Mesenchymal stem cell (in vitro differentiated cells and primary cell): ENCODE measurements around the gene AIG1.

Source experiments
- DNase-seq: peaks from one replicate; pipeline ENCODE4 v3.0.0-alpha.2; 2013
- H2AFZ ChIP-seq: one replicate; pipeline ENCODE4 v1.6.1; 2013; ENCODE audit warnings: low read depth, mild to moderate bottlenecking, control low read depth, inconsistent platforms, low read length, moderate library complexity
- H2AK5ac ChIP-seq: 2 replicates; pipeline ENCODE4 v1.6.1; 2013; ENCODE audit warnings: low read length, moderate library complexity, mild to moderate bottlenecking, inconsistent platforms; ENCODE audit not compliant: severe bottlenecking
- H2BK120ac ChIP-seq: one replicate; pipeline ENCODE4 v1.6.1; 2013; ENCODE audit warnings: low read depth, mild to moderate bottlenecking, inconsistent platforms, low read length, moderate library complexity
- H2BK12ac ChIP-seq, 2 experiments: one replicate each; pipeline ENCODE4 v1.6.1; 2013; ENCODE audit warnings: inconsistent platforms in 2 of 2, low read length in 2 of 2, mild to moderate bottlenecking in 2 of 2, moderate library complexity in 2 of 2, control low read depth in 1 of 2
- H2BK15ac ChIP-seq: one replicate; pipeline ENCODE4 v1.6.1; 2013; ENCODE audit warnings: mild to moderate bottlenecking, low read depth, inconsistent platforms; ENCODE audit not compliant: poor library complexity, severe bottlenecking
- H2BK5ac ChIP-seq: 2 replicates; pipeline ENCODE4 v1.6.1; 2013; ENCODE audit warnings: low read depth, mild to moderate bottlenecking, low read length, control low read depth, inconsistent platforms; ENCODE audit not compliant: poor library complexity, severe bottlenecking
- H3K14ac ChIP-seq, 2 experiments: one replicate each; pipeline ENCODE4 v1.6.1; 2013; ENCODE audit warnings: inconsistent platforms in 2 of 2, low read length in 2 of 2, control low read depth in 1 of 2, mild to moderate bottlenecking in 1 of 2, moderate library complexity in 1 of 2
- H3K18ac ChIP-seq, 2 experiments: one replicate each; pipeline ENCODE4 v1.6.1; 2013; ENCODE audit warnings: inconsistent platforms in 2 of 2, low read length in 2 of 2, control low read depth in 1 of 2, low read depth in 1 of 2, mild to moderate bottlenecking in 1 of 2
- H3K23ac ChIP-seq, 2 experiments: one replicate each; pipeline ENCODE4 v1.6.1; 2013; ENCODE audit warnings: inconsistent platforms in 2 of 2, low read length in 2 of 2, mild to moderate bottlenecking in 2 of 2, moderate library complexity in 2 of 2, control low read depth in 1 of 2
- H3K27ac ChIP-seq: 2 replicates; pipeline ENCODE4 v1.5.1; 2013; ENCODE audit warnings: mild to moderate bottlenecking, moderate library complexity, low read length, control low read depth, inconsistent platforms; ENCODE audit not compliant: poor library complexity, severe bottlenecking
- H3K27me3 ChIP-seq, 2 experiments: 2 replicates each; pipeline versions ENCODE4 v1.6.1 to v1.7.0; 2013; ENCODE audit warnings: low read length in 2 of 2, mild to moderate bottlenecking in 2 of 2, moderate library complexity in 2 of 2, control low read depth in 1 of 2, inconsistent platforms in 1 of 2; ENCODE audit not compliant: control insufficient read depth in 1 of 2, insufficient read depth in 1 of 2
- H3K36me3 ChIP-seq, 2 experiments: 2 replicates each; pipeline versions ENCODE4 v1.6.1 to v1.7.0; 2013; ENCODE audit warnings: low read length in 2 of 2, control low read depth in 1 of 2, inconsistent platforms in 1 of 2, low read depth in 1 of 2, mild to moderate bottlenecking in 1 of 2; ENCODE audit not compliant: insufficient read depth in 2 of 2, control insufficient read depth in 1 of 2
- H3K4ac ChIP-seq, 2 experiments: one replicate each; pipeline ENCODE4 v1.6.1; 2013; ENCODE audit warnings: inconsistent platforms in 2 of 2, low read length in 2 of 2, mild to moderate bottlenecking in 2 of 2, moderate library complexity in 2 of 2, control low read depth in 1 of 2, low read depth in 1 of 2
- H3K4me1 ChIP-seq: 2 replicates; pipeline ENCODE4 v1.6.1; 2013; ENCODE audit warnings: low read depth, low read length, control low read depth; ENCODE audit not compliant: control insufficient read depth, insufficient read depth
- H3K4me2 ChIP-seq: 2 replicates; pipeline ENCODE4 v1.6.1; 2013; ENCODE audit warnings: low read length, mild to moderate bottlenecking, inconsistent platforms; ENCODE audit not compliant: poor library complexity, severe bottlenecking
- H3K4me3 ChIP-seq, 2 experiments: 2 replicates each; pipeline versions ENCODE4 v1.5.1 to v1.7.0; 2013; ENCODE audit warnings: low read length in 2 of 2, mild to moderate bottlenecking in 2 of 2, control low read depth in 1 of 2, low read depth in 1 of 2; ENCODE audit not compliant: insufficient read depth in 1 of 2
- H3K79me1 ChIP-seq: replicated peaks from 2 replicates; pipeline ENCODE4 v1.6.1; 2013; ENCODE audit warnings: mild to moderate bottlenecking, control low read depth, low read length, inconsistent platforms; ENCODE audit not compliant: poor library complexity, severe bottlenecking
- H3K9ac ChIP-seq: 2 replicates; pipeline ENCODE4 v1.7.0; 2013; ENCODE audit warnings: mild to moderate bottlenecking, low read length, moderate library complexity
- H3K9me3 ChIP-seq: 2 replicates; pipeline ENCODE4 v1.7.0; 2013; ENCODE audit warnings: mild to moderate bottlenecking, low read length; ENCODE audit not compliant: control insufficient read depth
- H4K8ac ChIP-seq: one replicate; pipeline ENCODE4 v1.6.1; 2013; ENCODE audit warnings: inconsistent platforms, mild to moderate bottlenecking, low read length, moderate library complexity
- H4K91ac ChIP-seq: one replicate; pipeline ENCODE4 v1.6.1; 2013; ENCODE audit warnings: mild to moderate bottlenecking, low read length, inconsistent platforms
- WGBS: methylation state at CpG from one replicate; pipeline ENCODE4 v1.1.7; 2013; ENCODE audit warnings: mixed read lengths; 5-methylcytosine and 5-hydroxymethylcytosine counted together

Gene AIG1

DNA sequence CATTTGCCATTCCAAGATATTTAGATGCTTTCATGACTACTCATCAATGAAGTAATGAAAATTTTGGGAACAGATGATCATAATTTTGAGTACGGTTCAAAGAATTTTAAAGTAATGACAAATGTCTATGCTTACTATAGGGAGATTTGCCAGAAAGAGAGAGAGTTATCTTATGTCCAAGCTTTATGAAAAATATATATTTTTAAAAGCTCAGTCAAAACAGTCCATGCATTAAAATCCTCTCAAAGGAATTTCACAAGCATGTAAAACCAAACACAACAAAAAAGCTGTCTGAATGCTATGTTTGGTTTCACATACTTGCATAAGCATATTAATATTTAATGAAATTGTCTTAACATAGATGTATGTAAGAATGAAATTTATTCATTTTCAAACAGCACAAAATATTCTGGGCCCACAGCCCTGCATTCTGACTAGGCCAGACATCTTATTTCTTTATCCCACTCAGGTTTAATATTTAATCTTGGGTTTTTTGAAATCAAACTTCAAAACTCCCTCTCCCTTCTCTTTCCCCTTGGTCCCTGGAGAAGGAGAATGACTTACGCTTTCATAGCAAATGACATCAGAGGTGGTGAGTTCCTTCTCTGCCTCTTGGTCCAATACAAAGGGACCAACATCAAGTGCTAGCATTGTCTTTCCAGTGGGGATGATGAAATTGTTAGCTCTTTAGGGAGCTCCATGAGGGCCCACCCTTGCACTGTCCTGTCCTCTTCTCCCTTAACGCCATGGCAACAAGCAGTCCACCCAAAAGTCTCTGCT, 295.6 kb downstream of the AIG1 start:
- Histone ChIP-seq H3K14ac (no peak overlapping the region), H3K4me3 (no peak overlapping the region), H3K36me3 (no peaks in the 10 kb centered on the region), H3K18ac (peak overlapping the region in 1 of 2 experiments; percentile 34), H2AK5ac (no peak overlapping the region), H3K4ac (no peak overlapping the region), H3K27ac (no peak overlapping the region), H3K9ac (no peak overlapping the region), H3K23ac (no peak overlapping the region), H3K4me2 (no peak overlapping the region), H3K27me3 (no peaks in the 10 kb centered on the region), H3K9me3 (peaks cover 7% of the 10 kb centered on the region), H2BK12ac (no peak overlapping the region), H4K91ac (no peak overlapping the region), H3K79me1 (no peaks in the 10 kb centered on the region), H3K4me1 (peaks cover 2% of the 10 kb centered on the region), H4K8ac (no peak overlapping the region), H2AFZ (peak overlapping the region; percentile 39), H2BK120ac (no peak overlapping the region), H2BK15ac (no peak overlapping the region), H2BK5ac (no peak overlapping the region)
- 95% methylated on average over 2 of the region's 3 CpGs for WGBS
- no peak for DNase-seq

DNA sequence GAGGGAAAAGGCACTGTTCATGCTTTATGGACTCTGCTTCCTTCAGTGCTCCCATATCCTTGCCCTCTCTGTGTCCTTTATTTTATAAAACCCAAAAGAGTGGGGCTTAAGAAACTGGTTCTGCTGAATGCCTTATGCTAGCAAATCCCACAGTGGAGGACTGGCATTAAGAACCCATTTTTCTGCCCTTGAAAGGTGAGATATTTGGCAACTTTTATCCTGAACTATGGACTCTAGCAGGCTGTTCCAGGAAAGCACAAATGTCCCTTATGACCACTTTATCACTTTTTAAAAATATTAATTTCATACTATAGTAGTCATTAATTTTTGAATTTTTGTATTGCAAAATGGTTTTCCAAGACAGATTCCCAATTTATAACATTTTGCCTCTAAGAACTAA, 296.5 kb downstream of the AIG1 start:
- Histone ChIP-seq H2BK15ac (no peak overlapping the region), H3K9ac (no peak overlapping the region), H2AFZ (no peak overlapping the region), H3K18ac (no peak overlapping the region), H4K8ac (no peak overlapping the region), H3K27ac (no peak overlapping the region), H2BK120ac (no peak overlapping the region), H2BK12ac (no peak overlapping the region), H3K4me1 (peaks cover 2% of the 10 kb centered on the region), H3K36me3 (no peaks in the 10 kb centered on the region), H3K27me3 (no peaks in the 10 kb centered on the region), H2AK5ac (no peak overlapping the region), H3K9me3 (peaks cover 7% of the 10 kb centered on the region), H3K4me2 (no peak overlapping the region), H3K4me3 (no peak overlapping the region), H3K23ac (no peak overlapping the region), H2BK5ac (no peak overlapping the region), H3K79me1 (no peaks in the 10 kb centered on the region), H3K14ac (no peak overlapping the region), H4K91ac (no peak overlapping the region), H3K4ac (no peak overlapping the region)
- DNase-seq: no peak

DNA sequence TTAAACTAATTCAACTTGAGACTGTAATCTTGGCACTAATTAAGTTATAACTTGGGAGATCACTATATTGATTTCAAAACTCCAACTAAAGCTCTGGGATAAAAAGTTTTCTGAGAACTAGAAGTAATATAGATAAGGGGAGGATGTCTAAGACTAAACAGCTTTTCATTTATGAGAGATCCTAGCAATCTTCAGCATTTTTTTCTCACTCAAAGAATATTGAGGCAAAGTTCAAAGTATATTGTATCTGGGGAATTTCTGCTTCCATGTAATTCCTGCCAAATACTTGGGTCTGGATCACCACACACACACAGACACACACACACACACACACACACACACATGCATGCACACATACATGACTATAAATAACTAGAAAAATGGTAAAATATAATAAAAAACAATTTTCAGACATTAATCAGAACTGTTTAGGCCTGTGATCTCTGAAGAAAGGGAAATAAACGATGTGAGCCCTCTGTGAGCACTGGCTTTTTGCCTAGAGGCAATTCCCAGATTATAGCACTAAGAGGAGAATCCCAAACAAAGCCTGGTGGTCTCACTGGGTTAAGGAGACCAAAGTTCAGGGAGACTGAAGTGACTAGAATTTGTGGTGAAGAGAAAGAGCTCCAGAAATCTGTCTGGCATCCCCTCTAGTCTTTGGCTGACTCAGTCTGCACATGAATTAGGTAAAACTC, 297.0 kb downstream of the AIG1 start:
- Histone ChIP-seq H2AK5ac (no peak overlapping the region), H3K9me3 (peaks cover 7% of the 10 kb centered on the region), H3K4ac (no peak overlapping the region), H3K27ac (no peak overlapping the region), H3K4me3 (no peak overlapping the region), H3K9ac (no peak overlapping the region), H2AFZ (no peak overlapping the region), H3K4me2 (no peak overlapping the region), H3K14ac (no peak overlapping the region), H4K91ac (no peak overlapping the region), H3K4me1 (peaks cover 2% of the 10 kb centered on the region), H2BK120ac (no peak overlapping the region), H4K8ac (no peak overlapping the region), H3K27me3 (no peaks in the 10 kb centered on the region), H2BK15ac (no peak overlapping the region), H2BK5ac (no peak overlapping the region), H2BK12ac (no peak overlapping the region), H3K23ac (no peak overlapping the region), H3K18ac (no peak overlapping the region), H3K79me1 (no peaks in the 10 kb centered on the region), H3K36me3 (no peaks in the 10 kb centered on the region)
- no peak for DNase-seq
- WGBS: 82% methylated on average over 1 of the region's 1 CpG

DNA sequence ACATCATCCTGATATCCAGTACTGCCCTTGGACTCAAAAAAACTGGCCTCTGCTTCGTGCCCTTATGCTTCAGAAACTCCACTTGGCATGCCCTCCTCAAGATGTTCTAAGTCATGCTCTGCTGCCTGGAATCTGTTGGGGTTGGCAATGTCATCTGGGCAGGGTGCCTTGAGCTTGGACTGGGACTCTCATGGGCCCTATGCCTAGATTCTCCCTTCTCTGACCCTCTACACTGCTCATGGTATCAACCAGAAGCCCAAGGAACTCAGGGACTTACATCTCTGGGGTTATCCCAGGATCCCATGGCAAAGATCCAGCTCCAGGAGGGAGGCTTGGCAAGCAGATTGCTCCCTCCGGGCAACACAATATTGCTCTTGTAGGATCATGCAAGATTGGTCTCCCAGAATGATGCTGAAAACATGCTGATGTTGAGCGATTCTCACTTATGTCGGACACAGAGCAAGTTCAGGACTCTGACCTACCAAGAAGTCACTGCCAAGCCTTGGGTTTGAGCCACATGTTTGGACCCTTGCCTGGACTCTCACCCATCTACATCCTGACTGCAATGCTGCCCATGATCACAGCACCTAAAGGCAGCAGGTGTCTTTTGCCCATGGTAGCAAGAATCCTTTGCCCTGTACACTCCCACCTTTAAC, 301.0 kb downstream of the AIG1 start:
- no peak overlapping the region for H3K14ac ChIP-seq
- H3K4me1 ChIP-seq: peaks cover 1% of the 10 kb centered on the region
- H2AFZ ChIP-seq: no peak overlapping the region
- H2AK5ac ChIP-seq: no peak overlapping the region
- H2BK15ac ChIP-seq: no peak overlapping the region
- H4K8ac ChIP-seq: no peak overlapping the region
- H3K27me3 ChIP-seq: no peaks in the 10 kb centered on the region
- H2BK120ac ChIP-seq: no peak overlapping the region
- H3K9me3 ChIP-seq: no peaks in the 10 kb centered on the region
- no peak overlapping the region for H2BK12ac ChIP-seq
- no peak overlapping the region for H2BK5ac ChIP-seq
- H3K36me3 ChIP-seq: no peaks in the 10 kb centered on the region
- H3K4ac ChIP-seq: no peak overlapping the region
- H3K9ac ChIP-seq: no peak overlapping the region
- no peak for DNase-seq
- no peak overlapping the region for H3K23ac ChIP-seq
- 96% methylated on average over 4 of the region's 4 CpGs for WGBS
- no peaks in the 10 kb centered on the region for H3K79me1 ChIP-seq
- no peak overlapping the region for H3K4me2 ChIP-seq
- H3K4me3 ChIP-seq: no peak overlapping the region
- no peak overlapping the region for H3K18ac ChIP-seq
- H3K27ac ChIP-seq: no peak overlapping the region
- H4K91ac ChIP-seq: no peak overlapping the region
